Fibroblast of mammary gland (primary cell): ENCODE measurements around the gene CPLX3.

Experiments
- DNase-seq: peaks from one replicate; pipeline ENCODE4 v3.0.0-alpha.2; 2010; ENCODE audit warnings: low read depth
- H3K4me3 ChIP-seq: 2 replicates; pipeline ENCODE4 v1.5.1; 2011; ENCODE audit warnings: low read depth, mild to moderate bottlenecking, low read length, moderate library complexity; ENCODE audit not compliant: control insufficient read depth
- CTCF ChIP-seq: conservative IDR thresholded peaks from 2 replicates; pipeline ENCODE4 v1.5.1; 2011; ENCODE audit warnings: low read depth, low read length, inconsistent platforms; ENCODE audit not compliant: control insufficient read depth, insufficient read depth

The CPLX3 gene

GRCh38 chr15:74868059-74868458, 41.6 kb downstream of the CPLX3 start:
- DNase-seq, result no peak

DNA sequence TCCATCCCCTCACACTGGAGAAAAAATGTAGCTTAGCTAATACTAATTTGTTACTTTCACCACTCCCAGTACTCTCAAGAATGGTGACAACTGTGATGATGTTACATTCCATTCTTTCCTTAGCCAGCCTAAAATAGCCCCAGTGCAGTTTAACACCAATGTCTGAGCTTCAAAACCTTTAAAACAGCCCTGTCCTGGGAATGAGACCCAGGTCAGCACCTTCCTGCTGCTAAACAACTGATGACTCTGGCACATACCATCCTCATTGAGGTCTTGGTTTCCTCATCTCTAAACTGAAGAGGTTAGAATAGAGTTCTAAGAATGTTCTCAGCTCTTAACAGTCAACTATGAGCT, 42.9 kb downstream of the CPLX3 start:
- no peak for DNase-seq
- TF ChIP-seq CTCF, result no peak
- H3K4me3 ChIP-seq, result no peak overlapping the region

More at GRCh38 chr15:74868059-74868458, 41.6 kb downstream of the CPLX3 start:
- TF ChIP-seq CTCF, result no peak
- no peak overlapping the region for H3K4me3 ChIP-seq

DNA sequence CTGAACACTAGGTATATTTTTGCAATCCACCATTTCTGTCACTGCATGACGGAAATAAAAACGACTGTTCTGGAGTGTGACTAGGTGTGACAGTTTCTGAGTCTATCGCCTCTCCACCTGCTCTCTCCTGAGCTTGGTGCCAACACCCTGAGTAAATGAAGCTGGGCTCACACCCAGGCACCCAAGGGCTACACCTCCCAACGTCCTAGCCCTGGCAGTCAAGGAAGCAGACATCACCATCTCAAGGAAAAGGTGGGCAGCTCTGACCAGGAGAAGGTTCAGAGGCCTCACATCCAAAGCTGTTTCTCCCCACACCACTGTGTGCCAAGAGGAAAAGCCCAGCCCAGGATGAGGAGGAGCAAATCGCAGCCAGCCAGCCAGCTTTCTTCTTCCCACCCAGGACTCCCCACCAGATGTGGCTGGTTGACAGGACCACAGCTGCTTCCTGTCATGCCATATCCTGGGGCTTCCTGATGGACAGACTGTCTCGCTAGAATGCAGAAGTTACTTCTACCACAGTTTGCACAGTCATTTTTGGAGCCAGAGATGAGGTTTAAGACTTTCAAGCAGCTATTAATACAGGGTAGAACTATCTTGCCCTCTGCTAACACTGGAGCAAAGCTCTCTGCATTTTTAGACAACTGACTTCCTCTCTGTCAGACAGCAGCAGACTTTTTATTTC, 43.4 kb downstream of the CPLX3 start:
- DNase-seq, result peak; percentile 44
- no peak overlapping the region for H3K4me3 ChIP-seq
- no peak for TF ChIP-seq CTCF

- H3K4me3 ChIP-seq, result no peak overlapping the region
- TF ChIP-seq CTCF, result no peak
- no peak for DNase-seq
These were observed 44.2 kb downstream of the CPLX3 start for GRCh38 chr15:74870436-74871215.

- no peak for DNase-seq
- TF ChIP-seq CTCF, result no peak
- H3K4me3 ChIP-seq, result peak overlapping the region; percentile 84
These were observed 46.2 kb downstream of the CPLX3 start for GRCh38 chr15:74872702-74873035.

GRCh38 chr15:74873036-74873755, 46.8 kb downstream of the CPLX3 start, which contains the start of gene SCAMP2:
Gene SCAMP2, minus strand, starts transcription at chr15:74873365. Its CDS starts 110 bp downstream, at chr15:74873255.
- no peak for TF ChIP-seq CTCF
- peak within 1 kb of the TSS; percentile 84 for H3K4me3 ChIP-seq
- peak; percentile 92 for DNase-seq
